GM12864 (cell line): ENCODE data around the gene SLC9A2.

Experiments
- DNase-seq: peaks from one replicate; pipeline ENCODE4 v3.0.0-alpha.2; 2011; ENCODE audit warnings: low read depth
- H3K4me3 ChIP-seq: 2 replicates; pipeline ENCODE4 v1.5.1; 2011; ENCODE audit warnings: mild to moderate bottlenecking, low read depth, low read length, control low read depth
- CTCF ChIP-seq: IDR thresholded peaks from 2 replicates; pipeline ENCODE4 v1.5.1; 2011; ENCODE audit warnings: low read depth, mild to moderate bottlenecking, moderate library complexity, low read length, control low read depth, inconsistent platforms; ENCODE audit errors: missing control alignments

SLC9A2 gene

GRCh38 chr2:102634831-102635241 is 15.5 kb downstream of the SLC9A2 start:
- no peak overlapping the region for H3K4me3 ChIP-seq
- DNase-seq = no peak
- TF ChIP-seq CTCF = no peak

- TF ChIP-seq CTCF = no peak
- H3K4me3 ChIP-seq = no peak overlapping the region
- DNase-seq = no peak
Measured at GRCh38 chr2:102635317-102635716, 16.0 kb downstream of the SLC9A2 start.

GRCh38 chr2:102636283-102636907 is 17.0 kb downstream of the SLC9A2 start:
- DNase-seq = no peak
- TF ChIP-seq CTCF = no peak
- no peak overlapping the region for H3K4me3 ChIP-seq

GRCh38 chr2:102637358-102637757 is 18.0 kb downstream of the SLC9A2 start:
- no peak for TF ChIP-seq CTCF
- no peak overlapping the region for H3K4me3 ChIP-seq
- DNase-seq = no peak

- DNase-seq = no peak
- H3K4me3 ChIP-seq = no peak overlapping the region
- TF ChIP-seq CTCF = no peak
Measured at GRCh38 chr2:102639429-102639828, 20.1 kb downstream of the SLC9A2 start.

GRCh38 chr2:102652126-102652525 is 32.8 kb downstream of the SLC9A2 start:
- DNase-seq = no peak
- no peak overlapping the region for H3K4me3 ChIP-seq
- TF ChIP-seq CTCF = no peak

- no peak for DNase-seq
- TF ChIP-seq CTCF = no peak
- no peak overlapping the region for H3K4me3 ChIP-seq
Measured at GRCh38 chr2:102657770-102658169, 38.4 kb downstream of the SLC9A2 start.
